Adrenal gland (tissue), 12 donors: Measurements from ENCODE around the gene LCE3D. TPM values are rescaled to one million over a fixed set of nuclear protein-coding genes. Genes with fewer than 3 reads are reported as not detected.
"Not testable (repeated sequence)": the region's sequence is repeated elsewhere in the genome, so short reads cannot be mapped to it uniquely, and the experiment has no call there.

Experiments used
- DNase-seq, 7 donors: peaks; one replicate each; pipeline ENCODE4 v3.0.0-alpha.2; 2019 to 2020
- H3K27ac ChIP-seq, 5 donors: fragments of 200-600 bp; sonication (generic) in 4 of 5; 1 replicate in 3 of 5; 2 replicates in 2 of 5; pipeline versions ENCODE4 v1.5.1 to v1.8.0; 2016 to 2020; ENCODE audit warnings: mild to moderate bottlenecking in 1 of 5
- H3K27me3 ChIP-seq: fragments of 200-600 bp; 2 replicates; pipeline ENCODE4 v1.8.0; 2021
- H3K36me3 ChIP-seq, 2 donors: fragments of 200-600 bp; replicated peaks in 1 of 2; 1 replicate in 1 of 2; 2 replicates in 1 of 2; pipeline versions ENCODE4 v1.5.1 to v1.8.0; 2018 to 2022
- H3K4me1 ChIP-seq, 2 donors: fragments of 200-600 bp; replicated peaks in 1 of 2; 1 replicate in 1 of 2; 2 replicates in 1 of 2; pipeline versions ENCODE4 v1.5.1 to v1.8.0; 2018 to 2021
- H3K4me3 ChIP-seq, 4 donors: fragments of 200-600 bp; sonication (generic) in 3 of 4; one replicate each; pipeline ENCODE4 v1.5.1; 2016 to 2018
- H3K9me3 ChIP-seq, 3 donors: fragments of 200-600 bp; sonication (generic) in 1 of 3; replicated peaks in 1 of 3; 1 replicate in 2 of 3; 2 replicates in 1 of 3; pipeline versions ENCODE4 v1.5.1 to v1.8.0; 2016 to 2021
- POLR2A ChIP-seq, 2 donors: fragments of 450-650 bp; IDR thresholded peaks; one replicate each; pipeline ENCODE4 v1.6.1; 2017; ENCODE audit warnings: antibody characterized with exemption in 2 of 2, mild to moderate bottlenecking in 2 of 2, moderate library complexity in 1 of 2
- WGBS, 4 donors: extraction: QIAGEN DNeasy Blood & Tissue Kit in 2 of 4; methylation state at CpG; one replicate each; pipeline versions ENCODE4 v1.1.5 to v1.1.7; 2013 to 2017; 5-methylcytosine and 5-hydroxymethylcytosine counted together
- intact Hi-C, 2 donors: fragments of 100-400 bp; cut with DNase I; formaldehyde crosslinking; loops; one replicate each; pipeline versions ENCODE4 v1.14.1 to v1.15.0; 2022 to 2023
- polyA plus RNA-seq, 3 donors: library from polyadenylated mRNA; stranded (reverse); fragments of 200-250 nt in 2 of 3; fragments of 350-450 nt in 1 of 3; fragmentation: Illumina TruSeq in 1 of 3; extraction: RNeasy Lipid Tissue Mini Kit (QIAGEN cat#74804) in 1 of 3; gene quantifications; one replicate each; pipeline ENCODE4 v1.2.3, GENCODE V29; 2013 to 2014
- total RNA-seq, 9 donors: library from RNA; depleted of rRNA in 4 of 9; stranded (reverse); fragments of >200 nt in 4 of 9; fragments of 120-200 nt in 1 of 9; fragmentation: NEBNext Ultra II Directional in 1 of 9; extraction: Animal tissue kit (Norgen Biotek cat#: 25700) in 1 of 9; gene quantifications; one replicate each; pipeline versions ENCODE4 v1.1.0 to v1.2.4, GENCODE V29; 2013 to 2023
- TF ChIP-seq, protein P1 (sequence below), 6 experiments: fragments of 450-650 bp in 4 of 6; fragments of 200-600 bp in 2 of 6; sonication (generic) in 1 of 6; IDR thresholded peaks; 1 replicate in 5 of 6; 2 replicates in 1 of 6; pipeline versions ENCODE4 v1.5.1 to v1.8.0; 2016 to 2021; ENCODE audit warnings: antibody characterized with exemption in 6 of 6, mild to moderate bottlenecking in 2 of 6, moderate library complexity in 1 of 6
- donor health status: healthy with polysubstance abuse.
- donor health status: Bipolar disorder and iron deficiency.
- donor health status: DM: yes; HTN: yes; CAD: no.
- donor health status: DM: no; HTN: no; CAD: no.
- donor health status: DM: no; HTN: no; CAD: no.
- donor health status: DM: yes; HTN: yes; CAD: no.

Gene LCE3D
- total and polyA plus RNA-seq, 12 donors, result not detected

GRCh38 chr1:152565535-152566215, 14.6 kb downstream of the LCE3D start:
- Histone ChIP-seq H3K9me3 (no peaks in the 10 kb centered on the region), H3K27me3 (no peaks in the 10 kb centered on the region), H3K36me3 (no peaks in the 10 kb centered on the region), H3K4me1 (no peaks in the 10 kb centered on the region), H3K4me3 (no peak overlapping the region), H3K27ac (no peak overlapping the region)
- intact Hi-C loops, result no loop called here
- DNase-seq, result no peak
- 63 to 82% (median 74%) methylated on average over 7 to 14 of the region's 14 CpGs for WGBS, 4 donors
- TF ChIP-seq POLR2A (IDR thresholded peaks at IDR 0.05), result no peak
- TF ChIP-seq, protein P1, sequence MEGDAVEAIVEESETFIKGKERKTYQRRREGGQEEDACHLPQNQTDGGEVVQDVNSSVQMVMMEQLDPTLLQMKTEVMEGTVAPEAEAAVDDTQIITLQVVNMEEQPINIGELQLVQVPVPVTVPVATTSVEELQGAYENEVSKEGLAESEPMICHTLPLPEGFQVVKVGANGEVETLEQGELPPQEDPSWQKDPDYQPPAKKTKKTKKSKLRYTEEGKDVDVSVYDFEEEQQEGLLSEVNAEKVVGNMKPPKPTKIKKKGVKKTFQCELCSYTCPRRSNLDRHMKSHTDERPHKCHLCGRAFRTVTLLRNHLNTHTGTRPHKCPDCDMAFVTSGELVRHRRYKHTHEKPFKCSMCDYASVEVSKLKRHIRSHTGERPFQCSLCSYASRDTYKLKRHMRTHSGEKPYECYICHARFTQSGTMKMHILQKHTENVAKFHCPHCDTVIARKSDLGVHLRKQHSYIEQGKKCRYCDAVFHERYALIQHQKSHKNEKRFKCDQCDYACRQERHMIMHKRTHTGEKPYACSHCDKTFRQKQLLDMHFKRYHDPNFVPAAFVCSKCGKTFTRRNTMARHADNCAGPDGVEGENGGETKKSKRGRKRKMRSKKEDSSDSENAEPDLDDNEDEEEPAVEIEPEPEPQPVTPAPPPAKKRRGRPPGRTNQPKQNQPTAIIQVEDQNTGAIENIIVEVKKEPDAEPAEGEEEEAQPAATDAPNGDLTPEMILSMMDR (IDR thresholded peaks at IDR 0.05), result no peak

DNA sequence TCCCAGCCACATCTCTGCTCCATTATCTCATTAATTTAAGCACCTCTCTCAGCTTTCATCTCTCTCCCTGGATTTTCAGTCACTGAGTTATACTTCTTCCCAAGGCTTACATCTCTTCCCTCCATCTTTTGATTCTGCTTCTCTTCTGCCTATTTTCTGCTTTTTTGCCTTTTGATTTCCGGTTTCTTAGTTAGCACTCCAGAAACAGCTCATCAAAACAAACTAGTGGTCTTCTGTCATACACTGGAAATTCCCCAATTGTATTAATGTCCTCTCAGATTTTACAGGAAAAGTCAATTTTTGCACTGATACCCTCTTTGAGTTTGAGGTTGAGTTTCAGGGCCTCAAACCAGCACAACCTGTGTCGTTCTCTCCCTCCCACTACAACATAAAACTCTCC, 15.2 kb downstream of the LCE3D start:
- Histone ChIP-seq H3K4me3 (no peak overlapping the region), H3K27ac (no peak overlapping the region), H3K36me3 (no peaks in the 10 kb centered on the region), H3K27me3 (no peaks in the 10 kb centered on the region), H3K9me3 (no peaks in the 10 kb centered on the region), H3K4me1 (no peaks in the 10 kb centered on the region)
- DNase-seq, result no peak
- 66 to 71% (median 69%) methylated on average over 2 of the region's 2 CpGs for WGBS, 4 donors
- intact Hi-C loops, result no loop called here
- no peak for TF ChIP-seq POLR2A (IDR thresholded peaks at IDR 0.05)
- TF ChIP-seq, protein P1 (IDR thresholded peaks at IDR 0.05), result no peak

- H3K4me3 ChIP-seq, H3K36me3 ChIP-seq, H3K27me3 ChIP-seq, H3K4me1 ChIP-seq, H3K27ac ChIP-seq, DNase-seq, intact Hi-C loops, H3K9me3 ChIP-seq: not testable (repeated sequence)
- 100% methylated on average over 1 of the region's 1 CpG; no CpG with 5 or more reads in 3 of the 4 donors for WGBS, 4 donors
These were observed 32.0 kb downstream of the LCE3D start for GRCh38 chr1:152548358-152548757.

DNA sequence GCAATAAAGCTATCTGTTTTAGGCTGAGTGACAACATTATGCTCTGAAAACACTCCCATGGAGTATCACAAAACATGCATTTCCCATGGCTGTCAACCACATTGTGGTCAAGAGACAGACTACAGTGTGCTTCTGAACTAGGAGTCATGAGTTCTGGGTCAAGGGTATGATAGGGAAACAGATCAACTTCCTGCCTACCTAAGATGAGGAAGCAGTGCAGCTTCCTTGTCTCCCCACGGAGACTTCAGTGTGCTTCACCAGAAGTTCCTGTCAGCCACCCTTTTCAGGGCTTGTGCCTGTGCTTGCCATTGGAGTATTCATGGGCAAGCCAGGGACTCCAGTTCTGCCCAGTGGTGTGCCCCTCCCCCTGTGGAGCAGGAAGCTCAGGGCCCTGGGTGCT, 33.6 kb downstream of the LCE3D start:
- Histone ChIP-seq H3K4me3 (no peak overlapping the region), H3K9me3 (no peaks in the 10 kb centered on the region), H3K27ac (no peak overlapping the region), H3K27me3 (no peaks in the 10 kb centered on the region), H3K36me3 (no peaks in the 10 kb centered on the region), H3K4me1 (no peaks in the 10 kb centered on the region)
- no peak for DNase-seq
- TF ChIP-seq, protein P1 (IDR thresholded peaks at IDR 0.05), result no peak
- TF ChIP-seq POLR2A (IDR thresholded peaks at IDR 0.05), result no peak
- WGBS, 4 donors, result 42 to 60% (median 52%) methylated on average over 1 of the region's 1 CpG
- intact Hi-C loops, result no loop called here

DNA sequence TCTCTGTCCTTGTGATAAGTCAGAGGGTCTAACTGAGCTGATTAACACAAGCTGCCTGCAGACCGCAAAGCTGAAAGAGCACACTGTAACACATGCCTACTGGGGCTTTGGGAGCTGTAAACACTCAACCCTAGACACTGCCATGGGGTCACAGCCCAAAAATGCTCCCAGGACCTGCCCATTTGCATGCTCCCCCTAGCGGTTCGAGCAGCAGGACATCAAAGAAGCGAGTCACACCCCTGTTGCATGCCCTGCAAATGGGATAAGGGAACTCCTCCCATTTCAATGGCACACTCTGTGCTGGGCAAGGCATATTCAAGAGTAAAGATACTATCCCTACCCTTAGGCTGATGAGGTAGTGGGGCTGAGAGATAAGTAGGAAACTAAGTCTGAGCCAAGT, 36.5 kb downstream of the LCE3D start:
- no peak overlapping the region for H3K27ac ChIP-seq
- no peaks in the 10 kb centered on the region for H3K27me3 ChIP-seq
- no peak for DNase-seq
- no peak for TF ChIP-seq POLR2A (IDR thresholded peaks at IDR 0.05)
- TF ChIP-seq, protein P1 (IDR thresholded peaks at IDR 0.05), result no peak
- intact Hi-C loops, result no loop called here
- H3K9me3 ChIP-seq, result no peaks in the 10 kb centered on the region
- WGBS, 4 donors, result 33 to 67% (median 39%) methylated on average over 2 to 4 of the region's 4 CpGs
- H3K4me1 ChIP-seq, result no peaks in the 10 kb centered on the region
- H3K4me3 ChIP-seq, result no peak overlapping the region
- H3K36me3 ChIP-seq, result no peaks in the 10 kb centered on the region
